ENCODE data around the gene DCPS.
A peak's percentile ranks its signal among the peaks of the same experiment; 100 is the strongest.
"Not testable (repeated sequence)": the region's sequence is repeated elsewhere in the genome, so short reads cannot be mapped to it uniquely, and the experiment has no call there.

The DCPS gene, protein sequence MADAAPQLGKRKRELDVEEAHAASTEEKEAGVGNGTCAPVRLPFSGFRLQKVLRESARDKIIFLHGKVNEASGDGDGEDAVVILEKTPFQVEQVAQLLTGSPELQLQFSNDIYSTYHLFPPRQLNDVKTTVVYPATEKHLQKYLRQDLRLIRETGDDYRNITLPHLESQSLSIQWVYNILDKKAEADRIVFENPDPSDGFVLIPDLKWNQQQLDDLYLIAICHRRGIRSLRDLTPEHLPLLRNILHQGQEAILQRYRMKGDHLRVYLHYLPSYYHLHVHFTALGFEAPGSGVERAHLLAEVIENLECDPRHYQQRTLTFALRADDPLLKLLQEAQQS

DNA sequence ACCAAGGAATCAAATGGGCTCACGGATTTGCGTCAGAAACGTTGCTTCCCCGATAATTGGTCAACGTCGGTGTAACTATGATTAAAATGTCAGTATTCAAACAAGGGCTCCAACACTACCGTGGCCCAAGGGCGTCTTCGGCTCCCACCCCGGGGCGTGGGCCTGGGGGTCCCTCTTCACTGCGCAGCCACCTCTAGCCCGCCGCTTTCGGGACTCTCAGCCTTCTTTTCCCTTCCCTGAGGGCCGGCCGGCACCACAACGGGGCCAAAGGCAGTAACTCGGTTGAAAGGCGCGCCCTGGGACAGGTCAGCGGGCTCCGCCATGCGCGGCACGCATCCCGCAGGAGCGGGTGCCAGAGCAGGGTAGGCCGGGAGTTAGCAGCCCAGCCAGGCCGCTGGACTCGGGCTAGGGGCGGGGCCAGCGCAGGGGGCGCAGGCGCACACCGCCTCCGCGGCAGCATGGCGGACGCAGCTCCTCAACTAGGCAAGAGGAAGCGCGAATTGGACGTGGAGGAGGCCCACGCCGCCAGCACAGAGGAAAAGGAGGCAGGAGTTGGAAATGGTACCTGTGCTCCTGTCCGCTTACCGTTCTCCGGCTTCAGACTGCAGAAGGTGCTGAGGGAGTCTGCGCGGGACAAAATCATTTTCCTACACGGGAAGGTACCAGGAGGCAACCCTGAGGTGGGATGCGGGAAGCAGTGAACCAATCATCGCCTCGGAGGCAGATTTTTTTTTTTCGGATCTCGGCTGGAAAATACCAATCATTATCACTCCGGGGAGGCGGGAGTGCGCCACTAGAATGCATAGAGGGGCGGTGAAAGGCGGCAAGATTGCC, at the start of gene DCPS:
Gene DCPS, plus strand, starts transcription at position 438 of the 834 bp plus-strand sequence. Its CDS starts 21 bp downstream, at position 459.
- peak; percentile 73 for DNase-seq (ENCODE audit: low read depth)

- no peak for DNase-seq (ENCODE audit: low read depth)
Measured at GRCh38 chr11:126254819-126255218, 49.0 kb upstream of the DCPS start.

- not testable (repeated sequence) for DNase-seq (ENCODE audit: low read depth)
Measured at GRCh38 chr11:126255507-126255906, 48.4 kb upstream of the DCPS start.

GRCh38 chr11:126256216-126256615, 47.6 kb upstream of the DCPS start:
- no peak for DNase-seq (ENCODE audit: low read depth)

DNA sequence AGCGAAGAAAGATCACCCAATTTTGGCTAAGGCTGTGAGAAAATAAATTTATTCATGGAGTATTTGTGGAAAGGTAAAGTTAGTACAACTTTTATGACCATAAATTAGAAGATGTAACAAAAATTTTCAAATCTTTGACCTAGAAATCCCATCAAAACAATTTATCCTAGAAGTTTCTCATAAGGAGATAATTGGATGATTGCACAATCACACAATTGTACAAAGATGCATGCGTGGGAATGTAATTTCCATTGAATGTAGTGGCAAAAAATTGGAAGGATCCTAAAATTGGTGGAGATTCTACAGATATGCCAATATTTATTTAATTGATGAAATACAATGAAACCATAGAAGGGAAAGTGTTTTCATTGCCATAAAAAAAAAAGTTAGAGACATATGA, 46.7 kb upstream of the DCPS start:
- DNase-seq (ENCODE audit: low read depth) = no peak

DNA sequence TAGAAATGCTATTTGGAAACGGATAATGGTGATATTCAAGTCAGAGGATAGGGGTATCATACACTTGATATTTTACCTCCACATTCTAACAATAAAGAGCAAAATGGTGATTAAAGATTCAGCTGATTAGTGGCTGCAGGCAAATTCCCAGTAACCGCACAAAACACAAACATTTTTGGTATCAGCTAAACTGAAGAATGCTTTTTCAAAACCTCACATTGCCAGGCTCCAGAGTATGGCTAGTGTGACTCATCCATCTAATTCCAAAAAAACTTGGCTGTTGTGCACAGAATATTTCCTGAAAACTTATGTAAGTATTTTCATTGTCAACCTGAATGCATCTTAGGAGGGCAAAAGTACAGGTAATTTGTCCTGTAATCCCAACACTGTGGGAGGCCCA, 46.1 kb upstream of the DCPS start:
- peak; percentile 47 for DNase-seq (ENCODE audit: low read depth)

DNA sequence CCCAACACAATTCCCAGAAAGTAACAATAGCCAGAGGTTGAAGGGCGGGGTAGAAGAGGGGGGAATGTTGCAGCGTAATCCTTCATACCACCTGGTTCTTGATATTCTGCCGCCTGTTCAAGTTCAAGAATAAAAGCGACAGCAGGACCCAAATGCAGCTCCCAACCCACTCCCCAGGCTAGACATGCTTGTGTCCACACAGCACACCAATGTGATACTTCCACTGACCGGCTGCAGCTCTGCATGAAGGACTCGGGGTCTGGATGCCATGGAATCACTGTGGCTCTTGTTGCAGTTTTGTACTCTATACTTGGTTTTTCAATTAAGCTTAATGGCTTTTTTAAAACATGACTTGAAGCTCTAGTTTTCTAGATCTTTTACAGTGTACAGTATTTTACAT, 41.6 kb upstream of the DCPS start:
- DNase-seq (ENCODE audit: low read depth) = no peak

DNA sequence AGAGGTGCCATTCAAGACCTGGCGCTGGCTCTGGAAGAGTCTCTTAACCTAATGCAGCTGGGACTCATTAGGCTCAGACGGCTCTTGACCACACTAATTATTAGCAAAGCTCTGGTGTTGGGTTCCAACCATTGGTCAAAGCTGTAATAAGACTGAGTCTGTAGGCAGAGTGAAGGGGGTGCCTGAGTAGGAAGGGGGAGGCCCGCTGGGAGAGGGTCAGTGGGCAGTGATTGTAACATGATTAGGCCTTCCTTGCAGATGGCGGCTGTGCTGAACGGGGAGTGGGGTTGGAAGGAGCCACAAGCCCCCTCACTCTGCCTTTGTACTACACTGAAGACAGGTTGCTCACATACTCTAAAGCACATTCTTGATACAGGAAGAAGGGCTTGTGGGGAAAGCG, 40.4 kb upstream of the DCPS start:
- no peak for DNase-seq (ENCODE audit: low read depth)

DNA sequence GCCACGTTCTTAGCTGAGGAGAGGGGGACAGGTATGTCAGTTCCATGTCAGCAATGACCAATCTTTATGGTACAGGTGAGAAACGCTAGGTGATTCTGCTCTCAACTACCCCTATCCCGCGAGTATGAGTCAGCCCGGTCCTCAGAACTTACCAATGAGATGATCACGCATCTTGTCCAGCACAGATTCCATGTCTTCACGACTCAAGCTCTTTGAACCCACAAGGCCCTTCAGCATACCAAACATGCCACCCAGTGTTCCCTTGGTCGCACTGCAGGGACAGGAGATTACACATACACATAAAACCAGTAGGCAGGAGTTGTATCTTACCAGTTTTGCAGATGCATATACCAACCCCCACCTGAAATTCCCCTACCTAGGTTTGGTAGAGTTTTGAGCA, 38.0 kb upstream of the DCPS start:
- DNase-seq (ENCODE audit: low read depth) = no peak

GRCh38 chr11:126267650-126268049, 36.2 kb upstream of the DCPS start:
- DNase-seq (ENCODE audit: low read depth) = no peak

- no peak for DNase-seq (ENCODE audit: low read depth)
Measured at GRCh38 chr11:126268361-126268707, 35.5 kb upstream of the DCPS start.

GRCh38 chr11:126268708-126269579, 34.9 kb upstream of the DCPS start, which contains the start of the genes FOXRED1 and SRPRA:
Gene FOXRED1, plus strand, starts transcription at chr11:126269154. Its CDS starts 53 bp downstream, at chr11:126269207.
Gene SRPRA, minus strand, starts transcription at chr11:126268895. Its CDS starts 91 bp downstream, at chr11:126268804.
- DNase-seq (ENCODE audit: low read depth) = peak; percentile 90

DNA sequence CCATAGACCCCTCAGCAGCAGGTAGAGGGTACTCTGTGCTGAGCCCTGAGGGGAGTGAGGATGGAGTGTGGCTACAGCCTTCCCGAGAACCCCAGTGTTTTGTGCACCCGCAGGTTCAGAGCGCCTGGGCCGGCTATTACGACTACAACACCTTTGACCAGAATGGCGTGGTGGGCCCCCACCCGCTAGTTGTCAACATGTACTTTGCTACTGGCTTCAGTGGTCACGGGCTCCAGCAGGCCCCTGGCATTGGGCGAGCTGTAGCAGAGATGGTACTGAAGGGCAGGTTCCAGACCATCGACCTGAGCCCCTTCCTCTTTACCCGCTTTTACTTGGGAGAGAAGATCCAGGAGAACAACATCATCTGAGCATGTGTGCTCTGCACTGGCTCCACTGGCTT, 26.5 kb upstream of the DCPS start:
- no peak for DNase-seq (ENCODE audit: low read depth)

DNA sequence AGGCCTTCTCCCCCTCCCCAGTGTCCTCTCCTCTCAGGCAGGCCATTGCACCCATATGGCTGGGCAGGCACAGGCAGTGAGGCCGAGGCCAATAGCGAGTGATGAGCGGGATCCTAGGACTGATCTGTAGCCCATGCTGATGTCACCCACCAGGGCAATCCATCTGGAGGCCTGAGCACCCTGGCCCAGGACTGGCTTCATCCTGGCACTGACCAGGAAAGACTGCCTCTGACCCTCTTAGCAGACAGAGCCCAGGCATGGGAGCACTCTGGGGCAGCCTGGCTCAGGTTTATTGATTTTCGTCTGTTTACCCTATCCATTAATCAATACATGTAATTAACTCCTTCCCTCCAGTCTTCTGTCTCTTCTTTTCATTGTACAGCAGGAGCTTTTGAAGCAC, 26.1 kb upstream of the DCPS start:
- DNase-seq (ENCODE audit: low read depth) = no peak

DNA sequence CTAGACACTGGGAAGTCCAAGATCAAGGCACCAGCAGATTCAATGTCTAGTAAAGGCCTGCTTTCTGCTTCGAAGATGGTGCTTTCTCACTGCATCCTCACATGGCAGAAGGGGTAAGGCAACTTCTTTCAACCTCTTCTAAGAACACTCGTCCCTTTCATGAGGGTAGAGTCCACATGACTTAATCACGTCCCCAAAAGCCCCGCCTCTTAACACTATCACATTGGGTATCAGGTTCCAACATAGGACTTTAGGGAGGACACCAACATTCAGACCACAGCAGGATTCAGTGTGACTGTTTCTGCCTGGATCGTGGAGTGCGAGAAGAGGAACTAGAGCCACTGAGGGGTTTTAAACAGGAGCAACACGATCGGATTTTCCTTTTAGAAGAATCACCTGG, 24.7 kb upstream of the DCPS start:
- no peak for DNase-seq (ENCODE audit: low read depth)

DNA sequence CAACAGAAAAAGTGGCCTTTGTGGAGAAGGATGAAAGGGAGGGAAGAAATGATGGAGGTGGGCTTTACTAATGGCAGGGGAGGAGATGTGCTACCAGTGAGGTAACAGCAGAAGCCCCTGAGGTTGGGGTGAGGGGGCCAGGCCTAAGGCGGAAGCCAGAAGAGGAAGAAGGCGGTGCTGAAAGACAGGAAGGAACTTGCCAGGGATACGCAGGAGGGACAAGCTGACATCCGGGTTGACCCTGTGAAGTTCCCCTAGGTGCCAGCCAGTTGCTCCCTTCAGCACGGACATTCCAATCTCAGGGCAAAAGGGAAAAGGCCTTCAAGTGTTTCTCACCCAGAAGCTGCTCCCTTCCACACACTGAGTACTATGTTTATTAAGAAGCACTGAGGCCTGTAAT, 23.3 kb upstream of the DCPS start:
- no peak for DNase-seq (ENCODE audit: low read depth)

DNA sequence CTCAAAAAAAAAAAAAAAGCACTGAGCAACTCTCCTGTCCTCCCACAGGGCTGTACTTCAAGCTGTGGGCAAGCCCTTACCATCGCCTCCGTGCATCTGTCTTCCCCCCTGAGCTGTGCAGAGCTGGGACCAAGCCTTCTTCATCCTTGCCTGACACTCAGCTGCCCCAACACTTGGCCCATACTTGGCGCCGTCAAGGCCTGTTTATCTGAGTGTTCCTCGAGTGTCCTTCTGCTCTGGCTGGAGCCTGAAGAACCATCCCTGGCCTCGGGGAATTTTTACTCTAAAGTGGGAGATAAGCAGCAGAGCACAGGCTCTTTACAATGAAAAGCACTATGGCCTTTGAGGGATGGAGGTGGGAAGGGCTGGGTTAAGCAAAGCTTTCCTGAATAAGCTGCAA, 22.6 kb upstream of the DCPS start:
- no peak for DNase-seq (ENCODE audit: low read depth)

DNA sequence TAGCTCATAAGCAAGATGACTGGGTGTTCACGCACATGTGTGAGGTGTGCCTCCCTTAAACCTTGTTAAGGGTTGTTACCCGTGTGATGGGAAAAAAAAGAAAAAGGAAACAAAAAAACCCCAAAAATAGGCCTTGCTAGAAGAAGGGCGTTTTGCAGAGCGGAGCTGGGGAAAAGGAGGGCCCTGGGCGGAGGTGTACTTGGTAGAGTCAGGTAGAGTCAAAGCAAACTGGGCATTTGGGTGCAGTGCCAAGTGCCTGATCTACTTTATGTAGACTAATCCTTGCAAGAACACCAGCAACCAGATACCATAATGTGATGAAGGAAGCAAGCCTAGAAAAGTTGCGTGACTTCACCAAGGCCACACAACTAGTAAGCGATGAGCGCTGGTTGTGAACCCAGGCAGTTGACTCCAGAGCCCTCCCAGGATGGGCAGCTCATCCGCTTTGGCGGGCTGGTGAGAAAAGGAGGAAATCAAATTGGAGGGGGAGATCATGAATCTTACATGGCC, 22.1 kb upstream of the DCPS start:
- no peak for DNase-seq (ENCODE audit: low read depth)

- DNase-seq (ENCODE audit: low read depth) = no peak
Measured at GRCh38 chr11:126282361-126282735, 21.5 kb upstream of the DCPS start.

GRCh38 chr11:126282736-126283591, 20.9 kb upstream of the DCPS start, which contains the start of gene TIRAP:
Gene TIRAP, plus strand, starts transcription at chr11:126283093. Its CDS starts 7,802 bp downstream, at chr11:126290895.
- no peak for DNase-seq (ENCODE audit: low read depth)

DNA sequence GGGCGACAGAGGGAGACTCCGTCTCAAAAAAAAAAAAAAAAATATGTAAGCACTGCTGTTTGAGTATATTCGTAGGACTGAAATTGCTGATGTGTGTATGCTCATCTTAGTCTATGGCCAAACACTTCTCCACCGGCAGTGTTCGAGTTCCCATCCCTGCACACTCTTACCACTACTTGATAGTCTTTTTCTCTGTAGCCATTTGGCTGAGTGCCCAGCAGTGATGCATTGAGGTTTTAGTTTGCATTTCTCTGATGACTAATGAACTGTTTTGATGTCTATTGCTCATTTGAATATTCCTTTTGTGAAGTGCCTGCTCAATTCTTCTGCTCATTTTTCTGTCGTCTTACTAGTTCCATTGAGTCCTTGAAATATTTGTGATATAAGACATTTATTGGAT, 19.0 kb upstream of the DCPS start:
- peak; percentile 78 for DNase-seq (ENCODE audit: low read depth)
